Measurements from ENCODE around the gene PUS10.
"Not testable (repeated sequence)": the region's sequence is repeated elsewhere in the genome, so short reads cannot be mapped to it uniquely, and the experiment has no call there.

PUS10 gene

GRCh38 chr2:60925994-60926740 is 91.9 kb downstream of the PUS10 start:
- no peak for DNase-seq

GRCh38 chr2:60907329-60907728 is 110.7 kb downstream of the PUS10 start:
- no peak for DNase-seq

- no peak for DNase-seq
Measured at GRCh38 chr2:60906395-60906794, 111.7 kb downstream of the PUS10 start.

- DNase-seq = not testable (repeated sequence)
Measured at GRCh38 chr2:60905867-60906266, 112.2 kb downstream of the PUS10 start.

GRCh38 chr2:60901296-60901695 is 116.8 kb downstream of the PUS10 start:
- DNase-seq = not testable (repeated sequence)

GRCh38 chr2:60899892-60900249 is 118.2 kb downstream of the PUS10 start:
- no peak for DNase-seq

- DNase-seq = no peak
Measured at GRCh38 chr2:60899230-60899891, 118.7 kb downstream of the PUS10 start.

GRCh38 chr2:60898567-60898966 is 119.5 kb downstream of the PUS10 start:
- DNase-seq = no peak

Data from activated gamma-delta T cell treated with Interleukin-2 at 50 U/mL for 16 hours (primary cell).